ENCODE data around the gene LILRA6. TPM values are rescaled to one million over a fixed set of nuclear protein-coding genes. Genes with fewer than 3 reads are reported as not detected.

Gene LILRA6
- total RNA-seq, 1 experiment from 2014 or later = 0.08 TPM

DNA sequence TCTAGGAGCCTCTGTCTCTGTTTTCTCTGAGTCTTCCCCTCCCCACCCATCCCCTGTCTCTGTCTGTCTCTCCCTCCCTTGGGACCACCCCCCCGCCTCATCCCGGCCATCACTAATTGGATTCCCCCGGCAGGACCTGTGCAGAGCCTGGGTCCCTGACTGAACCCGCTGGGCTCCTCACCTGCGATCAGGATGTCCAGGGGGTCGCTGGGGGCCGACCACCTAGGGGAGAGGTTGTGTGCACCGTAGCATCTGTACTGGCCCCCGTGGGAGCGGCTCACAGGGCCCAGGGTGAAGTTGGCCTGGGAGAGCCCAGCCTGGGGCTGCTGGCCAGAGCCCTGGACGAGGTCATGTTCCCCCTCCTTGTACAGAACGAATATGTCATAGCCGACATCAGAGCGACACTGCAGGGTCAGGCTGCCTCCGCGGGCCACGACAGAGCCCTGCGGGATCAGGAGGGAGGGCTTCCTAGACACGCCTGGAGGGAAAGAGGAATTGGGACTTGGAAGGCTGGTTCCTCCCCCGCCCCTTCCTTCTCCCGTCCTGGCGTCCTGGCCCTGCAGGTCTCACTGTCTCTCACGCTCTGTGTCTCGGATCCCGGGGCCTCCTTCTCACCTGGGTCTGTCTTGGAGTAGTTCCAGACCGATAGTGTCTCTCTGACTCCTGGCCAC is 12.7 kb upstream of the LILRA6 start:
- intact Hi-C loops (cut with micrococcal nuclease; ENCODE audit: unreplicated experiment) = no loop called here
- H3K27ac ChIP-seq (ENCODE audit: low read length) = no peak overlapping the region
- H3K4me3 ChIP-seq (ENCODE audit: low read depth in 2 of 2, low read length in 2 of 2) = no peak overlapping the region
- no peaks in the 10 kb centered on the region; the same call in 1 of the 2 replicates for H3K4me1 ChIP-seq (ENCODE audit: control insufficient read depth, insufficient read depth, low read length)
- no peaks in the 10 kb centered on the region for H3K36me3 ChIP-seq (ENCODE audit: control insufficient read depth, insufficient read depth, low read length)
- POLR2A ChIA-PET = interaction anchor here (0.6 kb wide), 2 partner anchors 44 to 306 kb away, joined by 3 to 4 read pairs; no protein-coding TSS in a partner anchor
- peaks cover 6% of the 10 kb centered on the region for H3K27me3 ChIP-seq (ENCODE audit: control insufficient read depth, insufficient read depth, low read length)
- in situ Hi-C loops (cut with HindIII; ENCODE audit: low pct_unique_long_range_greater_than_20kb, low sequenced_read_pairs) = no loop called here
- no peak for ATAC-seq
- DNase-seq (ENCODE audit: low read depth, low spot score) = no peak
- no peaks in the 10 kb centered on the region for H3K9me3 ChIP-seq (ENCODE audit: control insufficient read depth, insufficient read depth, low read depth, low read length)
- no TSS peak for BruUV-seq (replicated peaks)
- CTCF ChIA-PET = interaction anchor here (0.6 kb wide), 1 partner anchor 38 kb away, joined by 6 read pairs; no protein-coding TSS in a partner anchor
- no peak for TF ChIP-seq SIN3A (IDR thresholded peaks at IDR 0.05; ENCODE audit: borderline replicate concordance, insufficient read depth, low read depth, low read length)
- TF ChIP-seq, protein P1, sequence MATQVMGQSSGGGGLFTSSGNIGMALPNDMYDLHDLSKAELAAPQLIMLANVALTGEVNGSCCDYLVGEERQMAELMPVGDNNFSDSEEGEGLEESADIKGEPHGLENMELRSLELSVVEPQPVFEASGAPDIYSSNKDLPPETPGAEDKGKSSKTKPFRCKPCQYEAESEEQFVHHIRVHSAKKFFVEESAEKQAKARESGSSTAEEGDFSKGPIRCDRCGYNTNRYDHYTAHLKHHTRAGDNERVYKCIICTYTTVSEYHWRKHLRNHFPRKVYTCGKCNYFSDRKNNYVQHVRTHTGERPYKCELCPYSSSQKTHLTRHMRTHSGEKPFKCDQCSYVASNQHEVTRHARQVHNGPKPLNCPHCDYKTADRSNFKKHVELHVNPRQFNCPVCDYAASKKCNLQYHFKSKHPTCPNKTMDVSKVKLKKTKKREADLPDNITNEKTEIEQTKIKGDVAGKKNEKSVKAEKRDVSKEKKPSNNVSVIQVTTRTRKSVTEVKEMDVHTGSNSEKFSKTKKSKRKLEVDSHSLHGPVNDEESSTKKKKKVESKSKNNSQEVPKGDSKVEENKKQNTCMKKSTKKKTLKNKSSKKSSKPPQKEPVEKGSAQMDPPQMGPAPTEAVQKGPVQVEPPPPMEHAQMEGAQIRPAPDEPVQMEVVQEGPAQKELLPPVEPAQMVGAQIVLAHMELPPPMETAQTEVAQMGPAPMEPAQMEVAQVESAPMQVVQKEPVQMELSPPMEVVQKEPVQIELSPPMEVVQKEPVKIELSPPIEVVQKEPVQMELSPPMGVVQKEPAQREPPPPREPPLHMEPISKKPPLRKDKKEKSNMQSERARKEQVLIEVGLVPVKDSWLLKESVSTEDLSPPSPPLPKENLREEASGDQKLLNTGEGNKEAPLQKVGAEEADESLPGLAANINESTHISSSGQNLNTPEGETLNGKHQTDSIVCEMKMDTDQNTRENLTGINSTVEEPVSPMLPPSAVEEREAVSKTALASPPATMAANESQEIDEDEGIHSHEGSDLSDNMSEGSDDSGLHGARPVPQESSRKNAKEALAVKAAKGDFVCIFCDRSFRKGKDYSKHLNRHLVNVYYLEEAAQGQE (IDR thresholded peaks at IDR 0.05; ENCODE audit: insufficient read depth in 1 of 2, low read depth in 2 of 2, low read length in 1 of 2) = no peak
- no peak for TF ChIP-seq TCF7L2 (IDR thresholded peaks at IDR 0.05; ENCODE audit: low read depth, low read length)
- TF ChIP-seq, protein P2, sequence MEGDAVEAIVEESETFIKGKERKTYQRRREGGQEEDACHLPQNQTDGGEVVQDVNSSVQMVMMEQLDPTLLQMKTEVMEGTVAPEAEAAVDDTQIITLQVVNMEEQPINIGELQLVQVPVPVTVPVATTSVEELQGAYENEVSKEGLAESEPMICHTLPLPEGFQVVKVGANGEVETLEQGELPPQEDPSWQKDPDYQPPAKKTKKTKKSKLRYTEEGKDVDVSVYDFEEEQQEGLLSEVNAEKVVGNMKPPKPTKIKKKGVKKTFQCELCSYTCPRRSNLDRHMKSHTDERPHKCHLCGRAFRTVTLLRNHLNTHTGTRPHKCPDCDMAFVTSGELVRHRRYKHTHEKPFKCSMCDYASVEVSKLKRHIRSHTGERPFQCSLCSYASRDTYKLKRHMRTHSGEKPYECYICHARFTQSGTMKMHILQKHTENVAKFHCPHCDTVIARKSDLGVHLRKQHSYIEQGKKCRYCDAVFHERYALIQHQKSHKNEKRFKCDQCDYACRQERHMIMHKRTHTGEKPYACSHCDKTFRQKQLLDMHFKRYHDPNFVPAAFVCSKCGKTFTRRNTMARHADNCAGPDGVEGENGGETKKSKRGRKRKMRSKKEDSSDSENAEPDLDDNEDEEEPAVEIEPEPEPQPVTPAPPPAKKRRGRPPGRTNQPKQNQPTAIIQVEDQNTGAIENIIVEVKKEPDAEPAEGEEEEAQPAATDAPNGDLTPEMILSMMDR (IDR thresholded peaks at IDR 0.05) = no peak
- no peak for TF ChIP-seq POLR2AphosphoS5 (IDR thresholded peaks at IDR 0.05; ENCODE audit: low read depth, low read length)

DNA sequence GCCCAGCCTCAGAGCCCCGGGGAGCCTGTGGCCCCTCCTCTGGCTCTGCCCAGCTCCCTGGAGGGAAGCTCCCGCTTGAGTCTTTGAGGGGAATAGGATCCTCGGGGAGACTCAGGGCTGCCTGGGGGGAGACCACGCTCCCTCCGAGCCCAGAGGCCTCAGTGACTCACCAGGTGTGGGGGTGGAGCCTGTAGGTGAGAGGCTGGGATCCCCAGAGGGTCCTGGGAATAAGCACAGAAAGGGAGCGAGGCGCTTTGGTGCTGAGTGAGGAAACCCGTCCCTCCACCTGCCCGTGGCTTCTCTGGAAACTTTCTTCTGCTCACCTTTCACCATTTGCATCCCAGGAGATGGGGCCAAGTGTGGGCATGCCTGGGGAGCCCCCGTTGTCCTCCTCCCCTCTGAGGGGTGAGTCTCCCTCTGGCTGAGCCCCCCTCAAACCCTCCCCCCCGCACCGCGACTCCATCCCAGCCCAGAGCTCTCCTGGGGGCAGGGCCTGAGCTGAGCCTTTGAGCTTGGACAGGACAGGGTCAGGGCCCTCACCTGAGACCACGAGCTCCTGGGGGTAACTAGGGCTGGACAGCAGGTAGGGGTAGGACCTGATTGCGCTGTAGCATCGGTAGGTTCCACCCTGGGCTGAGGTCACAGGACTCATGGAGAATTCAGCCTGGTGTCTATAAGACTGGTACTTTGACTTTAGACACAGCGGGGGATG is 11.8 kb upstream of the LILRA6 start:
- BruUV-seq (replicated peaks) = no TSS peak
- ChIA-PET POLR2A (no interaction called here), CTCF (interaction anchor here (0.6 kb wide), 2 partner anchors 37 to 196 kb away, joined by 5 to 6 read pairs; no protein-coding TSS in a partner anchor)
- no peak for TF ChIP-seq SIN3A (IDR thresholded peaks at IDR 0.05; ENCODE audit: borderline replicate concordance, insufficient read depth, low read depth, low read length)
- TF ChIP-seq, protein P2 (IDR thresholded peaks at IDR 0.05) = no peak
- TF ChIP-seq, protein P1 (IDR thresholded peaks at IDR 0.05; ENCODE audit: insufficient read depth in 1 of 2, low read depth in 2 of 2, low read length in 1 of 2) = no peak
- no peak for TF ChIP-seq TCF7L2 (IDR thresholded peaks at IDR 0.05; ENCODE audit: low read depth, low read length)
- no peak for TF ChIP-seq POLR2AphosphoS5 (IDR thresholded peaks at IDR 0.05; ENCODE audit: low read depth, low read length)
- Histone ChIP-seq H3K36me3 (ENCODE audit: control insufficient read depth, insufficient read depth, low read length) (no peaks in the 10 kb centered on the region), H3K4me3 (ENCODE audit: low read depth in 2 of 2, low read length in 2 of 2) (no peak overlapping the region), H3K4me1 (ENCODE audit: control insufficient read depth, insufficient read depth, low read length) (no peaks in the 10 kb centered on the region; the same call in 1 of the 2 replicates), H3K27ac (ENCODE audit: low read length) (no peak overlapping the region), H3K27me3 (ENCODE audit: control insufficient read depth, insufficient read depth, low read length) (peaks cover 7% of the 10 kb centered on the region), H3K9me3 (ENCODE audit: control insufficient read depth, insufficient read depth, low read depth, low read length) (no peaks in the 10 kb centered on the region)
- intact Hi-C loops (cut with micrococcal nuclease; ENCODE audit: unreplicated experiment) = no loop called here
- ATAC-seq (0 out of 2 replicates have a peak, but pooled peaks have one; percentile 15), DNase-seq (ENCODE audit: low read depth, low spot score) (no peak)
- in situ Hi-C loops (cut with HindIII; ENCODE audit: low pct_unique_long_range_greater_than_20kb, low sequenced_read_pairs) = no loop called here
